HepG2 (cell line): Measurements from ENCODE around the gene NACC2. TPM values are rescaled to one million over a fixed set of nuclear protein-coding genes. Genes with fewer than 3 reads are reported as not detected.

Experiments
- ARNT2 ChIP-seq: sonication (generic); formaldehyde crosslinking; IDR thresholded peaks from 2 replicates; pipeline ENCODE4 v1.8.0; 2022; ENCODE audit warnings: mild to moderate bottlenecking, low read depth, missing genetic modification reagents, moderate library complexity
- BRCA1 ChIP-seq: sonication (generic); formaldehyde crosslinking; IDR thresholded peaks from 2 replicates; pipeline ENCODE4 v1.4.0; 2020; ENCODE audit warnings: missing genetic modification reagents
- FOXM1 ChIP-seq: sonication (generic); formaldehyde crosslinking; IDR thresholded peaks from 2 replicates; pipeline ENCODE4 v1.5.0; 2020; ENCODE audit warnings: missing genetic modification reagents
- GATAD2A ChIP-seq: IDR thresholded peaks from 2 replicates; pipeline ENCODE4 v1.6.1; 2016
- HMGA1 ChIP-seq: sonication (generic); formaldehyde crosslinking; conservative IDR thresholded peaks from 2 replicates; pipeline ENCODE4 v1.4.0; 2020; ENCODE audit warnings: missing genetic modification reagents
- IKZF1 ChIP-seq: fragments of 450-650 bp; IDR thresholded peaks from 2 replicates; pipeline ENCODE4 v1.7.1; 2016
- KAT8 ChIP-seq: IDR thresholded peaks from 2 replicates; pipeline ENCODE4 v1.6.1; 2016; ENCODE audit warnings: missing genetic modification reagents, missing compliant biosample characterization
- NFYB ChIP-seq: sonication (generic); formaldehyde crosslinking; IDR thresholded peaks from 2 replicates; pipeline ENCODE4 v1.4.0; 2020; ENCODE audit warnings: missing genetic modification reagents
- NKX3-1 ChIP-seq: sonication (generic); formaldehyde crosslinking; IDR thresholded peaks from 2 replicates; pipeline ENCODE4 v1.5.0; 2020; ENCODE audit warnings: missing genetic modification reagents
- PCBP1 ChIP-seq: fragments of 200-400 bp; formaldehyde crosslinking; IDR thresholded peaks from 2 replicates; pipeline ENCODE4 v1.6.1; 2017; ENCODE audit warnings: mild to moderate bottlenecking, low read depth, low read length, borderline replicate concordance
- RBM22 ChIP-seq: fragments of 200-400 bp; formaldehyde crosslinking; optimal IDR thresholded peaks from 2 replicates; pipeline ENCODE3; 2017; ENCODE audit warnings: mild to moderate bottlenecking, low read length, moderate library complexity
- SMARCE1 ChIP-seq: fragments of 450-650 bp; IDR thresholded peaks from 2 replicates; pipeline ENCODE4 v1.6.1; 2017; ENCODE audit warnings: borderline replicate concordance
- SNAI1 ChIP-seq: sonication (generic); formaldehyde crosslinking; IDR thresholded peaks from 2 replicates; pipeline ENCODE4 v1.5.0; 2020; ENCODE audit warnings: mild to moderate bottlenecking, missing genetic modification reagents, borderline replicate concordance
- SRY ChIP-seq: sonication (generic); formaldehyde crosslinking; IDR thresholded peaks from 2 replicates; pipeline ENCODE4 v1.8.0; 2022; ENCODE audit warnings: mild to moderate bottlenecking, missing genetic modification reagents
- YY1 ChIP-seq: IDR thresholded peaks from 2 replicates; pipeline ENCODE4 v1.6.1; 2011; ENCODE audit warnings: low read length, low read depth, moderate library complexity, mild to moderate bottlenecking; ENCODE audit not compliant: insufficient read depth, insufficient replicate concordance
- ZFY ChIP-seq: sonication (generic); formaldehyde crosslinking; IDR thresholded peaks from 2 replicates; pipeline ENCODE4 v1.4.0; 2020; ENCODE audit warnings: missing genetic modification reagents
- ZNF124 ChIP-seq: sonication (generic); formaldehyde crosslinking; IDR thresholded peaks from 2 replicates; pipeline ENCODE4 v1.4.0; 2020; ENCODE audit warnings: missing genetic modification reagents
- ZNF570 ChIP-seq: sonication (generic); formaldehyde crosslinking; IDR thresholded peaks from 2 replicates; pipeline ENCODE4 v1.4.0; 2020; ENCODE audit warnings: mild to moderate bottlenecking, missing genetic modification reagents, borderline replicate concordance
- polyA plus RNA-seq, 8 experiments: library from polyadenylated mRNA; depleted of rRNA in 3 of 8; stranded (reverse) in 7 of 8; unstranded in 1 of 8; fragments of >200 nt; fragmentation: Illumina TruSeq in 4 of 8; extraction: Trizol in 4 of 8; gene quantifications; 2 replicates each; pipeline versions ENCODE4 v1.2.1 to v1.2.3, GENCODE V29; 2011 to 2016; ENCODE audit warnings: low read depth in 4 of 8, missing spikeins in 1 of 8, mixed read lengths in 1 of 8; ENCODE audit not compliant: insufficient read depth in 1 of 8
- total RNA-seq, 5 experiments: library from RNA; depleted of rRNA; stranded (reverse); fragments of >200 nt; fragmentation: Illumina TruSeq; extraction: Trizol; gene quantifications; 2 replicates each; pipeline ENCODE4 v1.2.3, GENCODE V29; 2016; ENCODE audit warnings: low read depth in 1 of 5
- TF ChIP-seq, protein P1 (sequence below): sonication (generic); formaldehyde crosslinking; IDR thresholded peaks from 2 replicates; pipeline ENCODE4 v1.4.0; 2020; ENCODE audit warnings: mild to moderate bottlenecking, missing genetic modification reagents
- TF ChIP-seq, protein P2 (sequence below): sonication (generic); formaldehyde crosslinking; IDR thresholded peaks from 2 replicates; pipeline ENCODE4 v1.8.1; 2023; ENCODE audit warnings: missing genetic modification reagents, mild to moderate bottlenecking, borderline replicate concordance
- TF ChIP-seq, protein P3 (sequence below): sonication (generic); formaldehyde crosslinking; IDR thresholded peaks from 2 replicates; pipeline ENCODE4 v1.5.1; 2020; ENCODE audit warnings: missing genetic modification reagents, mild to moderate bottlenecking, borderline replicate concordance
- TF ChIP-seq, protein P4 (sequence below): IDR thresholded peaks from 2 replicates; pipeline ENCODE4 v1.6.1; 2016

The NACC2 gene
- total and polyA plus RNA-seq, 2 of the 13 experiments (the other 11 are each of a cell fraction or from before 2014, with no cell fraction given): 5.9 to 12.3 TPM

DNA sequence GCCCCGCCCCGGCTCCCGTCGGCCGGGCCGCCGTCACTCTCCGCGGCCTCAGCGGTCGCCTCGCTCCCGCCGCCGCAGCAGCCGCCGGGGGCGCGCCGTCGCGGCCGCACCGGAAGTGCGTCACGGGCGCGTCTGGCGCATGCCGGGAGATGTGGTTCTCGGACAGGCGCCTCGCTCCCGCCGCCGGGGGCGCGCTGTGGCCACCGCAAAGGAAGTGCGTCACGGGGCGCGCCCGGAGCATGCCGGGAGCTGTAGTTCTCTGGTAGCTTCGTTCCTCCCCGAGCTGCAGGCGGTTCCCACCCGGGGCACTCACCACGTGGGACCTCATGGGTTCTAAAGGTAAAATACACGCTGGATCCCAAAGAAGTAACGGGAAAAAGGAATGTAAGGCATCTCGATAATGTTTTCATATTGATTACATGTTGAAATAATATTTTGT is 133.8 kb downstream of the NACC2 start, which contains the start of gene UBAC1 (continued):
- TF ChIP-seq RBM22 (no peak), YY1 (peak; percentile 46), SRY (CRISPR knock-in tag) (no peak), HMGA1 (CRISPR knock-in tag) (no peak), BRCA1 (CRISPR knock-in tag) (no peak), SMARCE1 (no peak), ZNF124 (CRISPR knock-in tag) (no peak), ZNF570 (no peak), NKX3-1 (CRISPR knock-in tag) (no peak), SNAI1 (no peak), ARNT2 (CRISPR knock-in tag) (peak; percentile 20; the same call in 1 of the 2 replicates), IKZF1 (no peak), FOXM1 (CRISPR knock-in tag) (no peak), ZFY (CRISPR knock-in tag) (peak; percentile 42; the same call in 1 of the 2 replicates), GATAD2A (CRISPR knock-in tag) (no peak; the same call in 1 of the 2 replicates), NFYB (CRISPR knock-in tag) (no peak), KAT8 (CRISPR knock-in tag) (peak; percentile 43; the same call in 1 of the 2 replicates), PCBP1 (no peak)
- TF ChIP-seq, protein P1, sequence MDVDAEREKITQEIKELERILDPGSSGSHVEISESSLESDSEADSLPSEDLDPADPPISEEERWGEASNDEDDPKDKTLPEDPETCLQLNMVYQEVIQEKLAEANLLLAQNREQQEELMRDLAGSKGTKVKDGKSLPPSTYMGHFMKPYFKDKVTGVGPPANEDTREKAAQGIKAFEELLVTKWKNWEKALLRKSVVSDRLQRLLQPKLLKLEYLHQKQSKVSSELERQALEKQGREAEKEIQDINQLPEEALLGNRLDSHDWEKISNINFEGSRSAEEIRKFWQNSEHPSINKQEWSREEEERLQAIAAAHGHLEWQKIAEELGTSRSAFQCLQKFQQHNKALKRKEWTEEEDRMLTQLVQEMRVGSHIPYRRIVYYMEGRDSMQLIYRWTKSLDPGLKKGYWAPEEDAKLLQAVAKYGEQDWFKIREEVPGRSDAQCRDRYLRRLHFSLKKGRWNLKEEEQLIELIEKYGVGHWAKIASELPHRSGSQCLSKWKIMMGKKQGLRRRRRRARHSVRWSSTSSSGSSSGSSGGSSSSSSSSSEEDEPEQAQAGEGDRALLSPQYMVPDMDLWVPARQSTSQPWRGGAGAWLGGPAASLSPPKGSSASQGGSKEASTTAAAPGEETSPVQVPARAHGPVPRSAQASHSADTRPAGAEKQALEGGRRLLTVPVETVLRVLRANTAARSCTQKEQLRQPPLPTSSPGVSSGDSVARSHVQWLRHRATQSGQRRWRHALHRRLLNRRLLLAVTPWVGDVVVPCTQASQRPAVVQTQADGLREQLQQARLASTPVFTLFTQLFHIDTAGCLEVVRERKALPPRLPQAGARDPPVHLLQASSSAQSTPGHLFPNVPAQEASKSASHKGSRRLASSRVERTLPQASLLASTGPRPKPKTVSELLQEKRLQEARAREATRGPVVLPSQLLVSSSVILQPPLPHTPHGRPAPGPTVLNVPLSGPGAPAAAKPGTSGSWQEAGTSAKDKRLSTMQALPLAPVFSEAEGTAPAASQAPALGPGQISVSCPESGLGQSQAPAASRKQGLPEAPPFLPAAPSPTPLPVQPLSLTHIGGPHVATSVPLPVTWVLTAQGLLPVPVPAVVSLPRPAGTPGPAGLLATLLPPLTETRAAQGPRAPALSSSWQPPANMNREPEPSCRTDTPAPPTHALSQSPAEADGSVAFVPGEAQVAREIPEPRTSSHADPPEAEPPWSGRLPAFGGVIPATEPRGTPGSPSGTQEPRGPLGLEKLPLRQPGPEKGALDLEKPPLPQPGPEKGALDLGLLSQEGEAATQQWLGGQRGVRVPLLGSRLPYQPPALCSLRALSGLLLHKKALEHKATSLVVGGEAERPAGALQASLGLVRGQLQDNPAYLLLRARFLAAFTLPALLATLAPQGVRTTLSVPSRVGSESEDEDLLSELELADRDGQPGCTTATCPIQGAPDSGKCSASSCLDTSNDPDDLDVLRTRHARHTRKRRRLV: no peak
- TF ChIP-seq, protein P2, sequence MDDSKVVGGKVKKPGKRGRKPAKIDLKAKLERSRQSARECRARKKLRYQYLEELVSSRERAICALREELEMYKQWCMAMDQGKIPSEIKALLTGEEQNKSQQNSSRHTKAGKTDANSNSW (CRISPR knock-in tag): no peak
- TF ChIP-seq, protein P3, sequence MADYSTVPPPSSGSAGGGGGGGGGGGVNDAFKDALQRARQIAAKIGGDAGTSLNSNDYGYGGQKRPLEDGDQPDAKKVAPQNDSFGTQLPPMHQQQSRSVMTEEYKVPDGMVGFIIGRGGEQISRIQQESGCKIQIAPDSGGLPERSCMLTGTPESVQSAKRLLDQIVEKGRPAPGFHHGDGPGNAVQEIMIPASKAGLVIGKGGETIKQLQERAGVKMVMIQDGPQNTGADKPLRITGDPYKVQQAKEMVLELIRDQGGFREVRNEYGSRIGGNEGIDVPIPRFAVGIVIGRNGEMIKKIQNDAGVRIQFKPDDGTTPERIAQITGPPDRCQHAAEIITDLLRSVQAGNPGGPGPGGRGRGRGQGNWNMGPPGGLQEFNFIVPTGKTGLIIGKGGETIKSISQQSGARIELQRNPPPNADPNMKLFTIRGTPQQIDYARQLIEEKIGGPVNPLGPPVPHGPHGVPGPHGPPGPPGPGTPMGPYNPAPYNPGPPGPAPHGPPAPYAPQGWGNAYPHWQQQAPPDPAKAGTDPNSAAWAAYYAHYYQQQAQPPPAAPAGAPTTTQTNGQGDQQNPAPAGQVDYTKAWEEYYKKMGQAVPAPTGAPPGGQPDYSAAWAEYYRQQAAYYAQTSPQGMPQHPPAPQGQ (CRISPR knock-in tag): no peak
- TF ChIP-seq, protein P4, sequence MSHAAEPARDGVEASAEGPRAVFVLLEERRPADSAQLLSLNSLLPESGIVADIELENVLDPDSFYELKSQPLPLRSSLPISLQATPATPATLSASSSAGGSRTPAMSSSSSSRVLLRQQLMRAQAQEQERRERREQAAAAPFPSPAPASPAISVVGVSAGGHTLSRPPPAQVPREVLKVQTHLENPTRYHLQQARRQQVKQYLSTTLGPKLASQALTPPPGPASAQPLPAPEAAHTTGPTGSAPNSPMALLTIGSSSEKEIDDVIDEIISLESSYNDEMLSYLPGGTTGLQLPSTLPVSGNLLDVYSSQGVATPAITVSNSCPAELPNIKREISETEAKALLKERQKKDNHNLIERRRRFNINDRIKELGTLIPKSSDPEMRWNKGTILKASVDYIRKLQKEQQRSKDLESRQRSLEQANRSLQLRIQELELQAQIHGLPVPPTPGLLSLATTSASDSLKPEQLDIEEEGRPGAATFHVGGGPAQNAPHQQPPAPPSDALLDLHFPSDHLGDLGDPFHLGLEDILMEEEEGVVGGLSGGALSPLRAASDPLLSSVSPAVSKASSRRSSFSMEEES (CRISPR knock-in tag): 0 out of 2 replicates have a peak, but pooled peaks have one; percentile 16
